Body of pancreas (tissue), 4 donors: ENCODE measurements around the gene CBX6. TPM values are rescaled to one million over a fixed set of nuclear protein-coding genes. Genes with fewer than 3 reads are reported as not detected.

Experiments used
- ATAC-seq: fragments of 150-250 bp; one replicate; pipeline ENCODE4 v1.9.1; 2016
- DNase-seq, 4 donors: peaks; one replicate each; pipeline ENCODE4 v3.0.0-alpha.2; 2019
- H3K27ac ChIP-seq, 4 donors: fragments of 200-600 bp; sonication (generic); 1 replicate in 3 of 4; 2 replicates in 1 of 4; pipeline versions ENCODE4 v1.5.1 to v1.6.1; 2016 to 2019; ENCODE audit warnings: mild to moderate bottlenecking in 1 of 4, mixed read lengths in 1 of 4, moderate library complexity in 1 of 4
- H3K27me3 ChIP-seq, 2 donors: fragments of 200-600 bp; sonication (generic); one replicate each; pipeline ENCODE4 v1.6.0; 2016; ENCODE audit warnings: mild to moderate bottlenecking in 1 of 2
- H3K36me3 ChIP-seq, 2 donors: fragments of 200-600 bp; sonication (generic); replicated peaks in 1 of 2; 2 replicates each; pipeline ENCODE4 v1.5.1; 2016; ENCODE audit warnings: low read depth in 2 of 2; ENCODE audit not compliant: insufficient read depth in 1 of 2
- H3K4me1 ChIP-seq: fragments of 200-600 bp; sonication (generic); one replicate; pipeline ENCODE4 v1.6.0; 2016
- H3K4me3 ChIP-seq, 2 donors: fragments of 200-600 bp; sonication (generic); 1 replicate in 1 of 2; 2 replicates in 1 of 2; pipeline ENCODE4 v1.5.1; 2016 to 2019
- H3K9me3 ChIP-seq, 3 donors: fragments of 200-600 bp; sonication (generic); 1 replicate in 2 of 3; 2 replicates in 1 of 3; pipeline ENCODE4 v1.5.1; 2016
- POLR2A ChIP-seq, 3 donors: fragments of 450-650 bp; IDR thresholded peaks; one replicate each; pipeline ENCODE4 v1.6.1; 2016; ENCODE audit warnings: antibody characterized with exemption in 3 of 3, mild to moderate bottlenecking in 2 of 3
- WGBS, 2 donors: methylation state at CpG; one replicate each; pipeline ENCODE4 v1.1.5; 2017; 5-methylcytosine and 5-hydroxymethylcytosine counted together
- intact Hi-C: fragments of 100-400 bp; cut with DNase I; formaldehyde crosslinking; loops from one replicate; pipeline ENCODE4 v1.15.1; 2023
- total RNA-seq, 2 donors: library from RNA; depleted of rRNA; stranded (reverse); fragments of >200 nt; gene quantifications; one replicate each; pipeline ENCODE4 v1.1.0, GENCODE V29; 2016
- TF ChIP-seq, protein P1 (sequence below), 7 experiments: fragments of 450-650 bp in 4 of 7; fragments of 200-600 bp in 3 of 7; sonication (generic) in 3 of 7; IDR thresholded peaks; one replicate each; pipeline ENCODE4 v1.5.1; 2016 to 2019; ENCODE audit warnings: antibody characterized with exemption in 7 of 7

CBX6 gene
- total RNA-seq, 2 donors from 2014 or later: 32.7 to 45.2 TPM

DNA sequence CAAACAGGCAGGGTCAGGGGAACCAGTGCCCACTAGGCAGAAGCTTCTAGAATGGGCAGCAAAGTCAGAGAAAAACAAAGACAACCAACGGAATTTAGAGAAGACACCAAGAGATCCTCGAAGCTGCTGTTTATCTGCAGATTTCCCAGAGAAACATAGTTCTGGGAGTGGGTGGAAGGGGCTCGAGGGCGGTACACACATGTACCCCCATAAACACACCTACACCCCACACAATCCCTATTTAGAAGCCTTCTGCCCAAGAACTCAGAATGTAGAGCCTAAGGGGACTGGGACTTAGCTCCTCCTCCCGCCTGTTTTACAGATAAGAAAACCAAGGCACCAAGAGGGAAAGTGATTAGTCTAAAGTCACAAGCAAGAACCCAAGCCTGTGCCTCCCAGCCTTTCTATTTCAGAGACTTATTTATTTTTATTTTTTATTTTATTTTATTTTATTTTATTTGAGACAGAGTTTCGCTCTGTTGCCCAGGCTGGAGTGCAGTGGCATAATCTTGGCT is 34.5 kb downstream of the CBX6 start:
- 83 to 92% methylated on average over 6 of the region's 6 CpGs for WGBS, 2 donors
- Histone ChIP-seq H3K4me3 (no peak overlapping the region), H3K9me3 (no peaks in the 10 kb centered on the region), H3K4me1 (peaks cover 16% of the 10 kb centered on the region), H3K36me3 (no peaks in the 10 kb centered on the region), H3K27me3 (no peaks in the 10 kb centered on the region), H3K27ac (no peak overlapping the region)
- intact Hi-C loops: no loop called here
- no peak for DNase-seq
- no peak for ATAC-seq
- TF ChIP-seq POLR2A (IDR thresholded peaks at IDR 0.05): no peak
- TF ChIP-seq, protein P1, sequence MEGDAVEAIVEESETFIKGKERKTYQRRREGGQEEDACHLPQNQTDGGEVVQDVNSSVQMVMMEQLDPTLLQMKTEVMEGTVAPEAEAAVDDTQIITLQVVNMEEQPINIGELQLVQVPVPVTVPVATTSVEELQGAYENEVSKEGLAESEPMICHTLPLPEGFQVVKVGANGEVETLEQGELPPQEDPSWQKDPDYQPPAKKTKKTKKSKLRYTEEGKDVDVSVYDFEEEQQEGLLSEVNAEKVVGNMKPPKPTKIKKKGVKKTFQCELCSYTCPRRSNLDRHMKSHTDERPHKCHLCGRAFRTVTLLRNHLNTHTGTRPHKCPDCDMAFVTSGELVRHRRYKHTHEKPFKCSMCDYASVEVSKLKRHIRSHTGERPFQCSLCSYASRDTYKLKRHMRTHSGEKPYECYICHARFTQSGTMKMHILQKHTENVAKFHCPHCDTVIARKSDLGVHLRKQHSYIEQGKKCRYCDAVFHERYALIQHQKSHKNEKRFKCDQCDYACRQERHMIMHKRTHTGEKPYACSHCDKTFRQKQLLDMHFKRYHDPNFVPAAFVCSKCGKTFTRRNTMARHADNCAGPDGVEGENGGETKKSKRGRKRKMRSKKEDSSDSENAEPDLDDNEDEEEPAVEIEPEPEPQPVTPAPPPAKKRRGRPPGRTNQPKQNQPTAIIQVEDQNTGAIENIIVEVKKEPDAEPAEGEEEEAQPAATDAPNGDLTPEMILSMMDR (IDR thresholded peaks at IDR 0.05): no peak

DNA sequence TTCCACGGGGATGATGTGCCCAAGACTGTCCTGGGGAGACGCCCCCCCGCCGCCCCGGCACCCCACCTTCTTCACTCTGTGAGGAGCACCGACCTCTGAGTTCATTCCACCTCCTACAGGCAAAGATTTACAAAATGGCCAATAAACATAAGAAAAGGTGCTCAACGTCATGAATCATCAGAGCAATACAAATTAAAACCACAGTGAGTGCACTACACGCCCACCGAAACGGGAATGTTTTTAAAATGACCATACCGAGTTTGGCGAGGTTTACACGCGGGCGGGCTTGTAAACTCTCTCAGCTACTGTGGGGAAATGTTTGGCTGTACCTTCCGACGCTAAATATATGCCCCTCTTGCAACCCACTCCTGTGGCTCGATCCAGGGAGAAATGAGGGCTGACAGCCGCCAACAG is 36.1 kb downstream of the CBX6 start:
- H3K27me3 ChIP-seq: no peaks in the 10 kb centered on the region
- TF ChIP-seq POLR2A (IDR thresholded peaks at IDR 0.05): no peak
- TF ChIP-seq, protein P1 (IDR thresholded peaks at IDR 0.05): no peak
- no peaks in the 10 kb centered on the region for H3K36me3 ChIP-seq
- peaks cover under 1% of the 10 kb centered on the region for H3K4me1 ChIP-seq
- no peaks in the 10 kb centered on the region for H3K9me3 ChIP-seq
- ATAC-seq (no peak), DNase-seq (no peak)
- 75 to 86% methylated on average over 14 to 19 of the region's 19 CpGs for WGBS, 2 donors
- intact Hi-C loops: no loop called here
- H3K4me3 ChIP-seq: no peak overlapping the region
- H3K27ac ChIP-seq: no peak overlapping the region

DNA sequence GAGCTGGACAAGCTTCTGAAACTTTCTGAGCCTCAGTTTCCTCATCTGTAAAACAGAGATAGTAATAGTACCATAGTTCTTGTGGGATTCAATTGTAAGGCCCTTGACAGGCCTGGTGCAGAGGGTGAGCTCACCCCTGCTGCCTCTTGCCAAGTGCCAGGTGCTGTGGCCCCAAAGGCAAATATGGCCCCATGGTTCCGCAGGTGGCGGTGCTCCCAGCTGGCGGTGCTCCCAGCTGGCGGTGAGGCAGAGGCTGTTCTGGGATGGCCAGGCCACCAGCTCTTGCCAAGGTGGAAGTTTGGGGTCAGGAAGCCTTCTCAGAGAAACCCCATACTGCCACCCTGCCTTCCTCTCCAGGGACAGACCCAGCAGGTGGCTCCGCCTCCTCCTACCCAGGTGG is 37.0 kb downstream of the CBX6 start:
- WGBS, 2 donors: 73 to 100% methylated on average over 1 to 5 of the region's 5 CpGs
- Histone ChIP-seq H3K36me3 (no peaks in the 10 kb centered on the region), H3K4me1 (no peaks in the 10 kb centered on the region), H3K27ac (no peak overlapping the region), H3K9me3 (no peaks in the 10 kb centered on the region), H3K4me3 (no peak overlapping the region), H3K27me3 (no peaks in the 10 kb centered on the region)
- DNase-seq (peak in 2 of 4 donors; percentile 15 to 25), ATAC-seq (no peak)
- TF ChIP-seq POLR2A (IDR thresholded peaks at IDR 0.05): no peak
- TF ChIP-seq, protein P1 (IDR thresholded peaks at IDR 0.05): no peak
- intact Hi-C loops: no loop called here

DNA sequence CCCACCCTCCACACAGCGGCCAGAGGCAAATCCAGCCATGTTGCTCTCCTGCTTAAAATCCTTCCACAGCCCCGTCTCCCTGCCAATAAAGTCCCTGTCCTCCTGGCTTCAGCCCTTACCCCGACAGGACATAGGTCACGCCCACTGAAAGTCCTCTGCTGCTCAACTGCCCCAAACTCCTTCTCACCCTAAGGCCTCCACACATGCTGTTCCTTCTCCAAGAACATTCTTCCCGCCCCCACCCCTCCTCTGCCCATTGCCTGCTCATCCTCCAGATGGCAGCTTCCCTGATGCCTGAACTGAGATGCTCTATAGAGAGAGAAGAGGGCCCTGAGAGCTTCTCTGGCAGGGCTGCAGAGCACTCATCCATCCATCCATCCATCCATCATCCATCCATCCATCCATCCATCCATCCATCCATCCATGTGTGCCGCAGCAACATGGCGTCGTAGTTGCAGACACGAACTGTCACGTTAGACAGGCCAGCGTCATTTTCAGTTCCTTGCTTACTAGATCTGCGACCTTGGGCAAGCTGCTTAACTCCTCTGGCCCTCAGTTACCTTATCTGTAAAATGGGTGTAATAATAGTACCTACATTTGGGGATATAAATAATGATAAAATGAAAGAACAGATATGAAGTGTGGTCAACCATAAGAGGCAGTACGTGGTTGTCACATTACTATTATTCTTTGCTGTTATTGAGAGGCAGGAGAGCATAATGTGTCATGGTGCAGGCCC is 37.6 kb downstream of the CBX6 start:
- 90 to 91% methylated on average over 13 of the region's 13 CpGs for WGBS, 2 donors
- intact Hi-C loops: no loop called here
- no peak for ATAC-seq

More for the DNA sequence above, 37.6 kb downstream of the CBX6 start:
- Histone ChIP-seq H3K9me3 (no peaks in the 10 kb centered on the region), H3K4me3 (no peak overlapping the region), H3K27me3 (no peaks in the 10 kb centered on the region), H3K4me1 (no peaks in the 10 kb centered on the region), H3K27ac (no peak overlapping the region), H3K36me3 (no peaks in the 10 kb centered on the region)
- TF ChIP-seq, protein P1 (IDR thresholded peaks at IDR 0.05): no peak
- TF ChIP-seq POLR2A (IDR thresholded peaks at IDR 0.05): no peak
- no peak for DNase-seq
